SJCRH30 (cell line): ENCODE measurements around the gene SLC25A43. TPM values are rescaled to one million over a fixed set of nuclear protein-coding genes. Genes with fewer than 3 reads are reported as not detected.

ENCODE experiments used
- total RNA-seq: library from RNA; depleted of rRNA; stranded (reverse); fragments of >200 nt; shearing (Covaris generic); gene quantifications from 2 replicates; pipeline ENCODE4 v1.2.3, GENCODE V29; 2014; rRNA removed

Gene SLC25A43
- total RNA-seq, 1 experiment from 2014 or later = not detected

Other genes with a start within 250 kb of the SLC25A43 start
- gene PGRMC1, start 163.1 kb upstream of the SLC25A43 start, total RNA-seq = 361 and 368 TPM in 2 replicates
- 712 and 739 TPM in 2 replicates for gene SLC25A5, start 69.1 kb downstream of the SLC25A43 start, total RNA-seq
- 88.9 and 91.5 TPM in 2 replicates for gene STEEP1, start 166.1 kb downstream of the SLC25A43 start, total RNA-seq
- gene UBE2A, start 175.2 kb downstream of the SLC25A43 start, total RNA-seq = 85.1 and 90.5 TPM in 2 replicates
- 27.7 and 27.8 TPM in 2 replicates for gene NKRF, start 207.1 kb downstream of the SLC25A43 start, total RNA-seq